GM19324 (cell line): ENCODE measurements around the gene PTPA.
A peak's percentile ranks its signal among the peaks of the same experiment; 100 is the strongest.

Experiments
- ATAC-seq: cut with Tn5 transposase; IDR thresholded peaks from one replicate; pipeline ENCODE4 v1.9.1; 2021; ENCODE audit warnings: mild to moderate bottlenecking, moderate library complexity; ENCODE audit not compliant: unreplicated experiment, low FRiP score

The PTPA gene

GRCh38 chr9:129136446-129137035 is 25.3 kb downstream of the PTPA start:
- ATAC-seq, result no peak

- no peak for ATAC-seq
These were observed 26.3 kb downstream of the PTPA start for GRCh38 chr9:129137292-129138143.

DNA sequence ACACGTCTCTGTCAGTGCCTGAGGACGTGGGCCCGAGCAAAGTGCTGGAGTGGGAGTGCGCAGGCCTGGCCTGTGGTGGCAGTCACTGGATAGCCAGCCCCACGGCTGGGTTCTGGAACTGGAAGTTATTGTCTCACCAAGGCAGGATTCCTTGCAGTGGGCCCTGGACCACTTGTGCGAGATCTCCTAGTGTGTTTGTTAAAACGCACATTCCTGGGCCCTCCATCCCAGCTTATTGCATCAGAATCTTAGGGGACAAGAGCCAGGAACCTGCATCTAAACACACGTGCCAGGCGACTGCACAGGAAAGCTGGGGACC is 26.9 kb downstream of the PTPA start:
- ATAC-seq, result no peak

DNA sequence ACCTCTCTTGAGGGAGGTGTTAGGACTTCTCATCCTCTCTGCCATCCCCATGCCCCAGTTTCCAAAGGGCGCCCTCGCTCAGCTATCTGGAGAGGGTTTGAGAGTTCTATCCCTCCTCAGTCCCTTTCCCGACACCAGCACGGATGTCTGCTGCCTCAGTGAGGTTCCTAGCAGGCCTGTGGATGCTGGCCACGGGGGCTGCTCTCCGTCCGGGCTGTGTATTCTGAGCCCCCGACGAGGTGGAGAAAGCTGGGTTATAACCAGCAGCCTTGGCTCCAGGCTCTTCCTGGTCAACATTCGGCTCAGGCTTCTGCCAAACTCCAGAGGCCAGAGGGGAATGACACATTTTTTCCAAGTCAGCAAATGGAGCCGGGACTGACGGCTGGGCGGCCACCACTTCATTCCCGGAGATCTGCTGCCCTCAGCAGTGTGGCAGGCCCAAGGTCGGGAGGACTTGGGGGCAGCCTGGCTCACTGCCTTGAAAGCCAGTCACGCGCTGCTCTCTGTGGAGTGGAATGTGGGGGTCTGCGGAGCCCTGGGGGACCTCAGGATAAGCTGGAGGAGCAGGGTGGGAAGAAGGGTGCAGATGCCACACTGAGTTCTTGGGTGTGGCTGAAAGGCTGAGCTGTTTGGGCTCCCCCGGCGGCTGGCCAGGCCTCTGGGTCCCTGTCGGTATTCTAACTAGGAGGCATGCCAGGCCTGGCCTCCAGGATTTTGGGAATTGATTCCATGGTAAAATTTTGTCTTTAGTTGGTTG is 27.4 kb downstream of the PTPA start:
- no peak for ATAC-seq

- no peak for ATAC-seq
These were observed 28.2 kb downstream of the PTPA start for GRCh38 chr9:129139233-129139992.

GRCh38 chr9:129139993-129140396 is 28.8 kb downstream of the PTPA start:
- peak; percentile 47 for ATAC-seq

- peak; percentile 23 for ATAC-seq
These were observed 29.3 kb downstream of the PTPA start for GRCh38 chr9:129140397-129141065.

- no peak for ATAC-seq
These were observed 30.1 kb downstream of the PTPA start for GRCh38 chr9:129141066-129142041.

- ATAC-seq, result no peak
These were observed 31.1 kb downstream of the PTPA start for GRCh38 chr9:129142138-129142935.

DNA sequence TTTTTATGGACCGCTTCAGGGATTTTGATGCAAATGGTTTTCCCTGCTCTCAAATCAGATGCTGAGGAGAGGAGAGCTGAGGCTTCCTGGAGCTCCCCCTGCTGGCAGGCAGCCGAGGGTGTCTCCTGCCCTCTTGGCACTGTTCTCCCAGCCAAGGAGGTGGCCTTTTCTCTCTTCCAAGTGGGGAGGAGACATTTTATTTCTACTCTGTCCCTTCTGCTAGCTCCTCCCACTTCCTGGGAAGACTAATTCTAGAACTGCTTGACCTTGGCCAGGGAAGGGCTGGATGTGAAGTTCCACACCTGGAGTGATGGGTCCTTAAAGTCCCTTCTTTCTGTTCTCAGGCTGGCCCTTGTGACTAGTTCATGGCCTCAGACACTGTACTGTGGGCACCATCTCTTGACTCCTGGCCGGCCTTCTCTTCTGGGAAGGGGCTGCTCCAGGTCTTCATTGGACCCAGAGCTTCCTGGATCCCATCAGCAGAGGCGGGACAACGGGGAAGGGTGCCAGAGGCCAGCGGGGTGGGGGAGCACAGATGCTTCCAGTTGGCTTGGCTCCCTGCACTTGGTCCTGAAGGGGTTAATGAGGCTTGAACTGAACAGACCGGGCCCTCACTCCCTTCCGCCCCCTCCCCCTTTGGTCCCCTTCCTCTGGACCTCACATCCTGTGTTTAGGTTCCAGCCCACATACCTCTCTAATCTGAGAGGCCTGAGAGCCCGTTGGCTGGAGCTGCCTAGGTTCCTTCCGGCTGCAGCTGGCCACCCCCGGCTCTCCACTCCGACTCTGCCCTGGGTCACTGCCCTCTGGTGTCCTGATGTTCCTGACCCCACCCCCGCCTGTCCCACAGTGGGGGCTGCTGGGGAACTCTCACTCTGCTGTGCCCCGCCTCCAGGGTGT is 32.1 kb downstream of the PTPA start:
- ATAC-seq, result no peak

- ATAC-seq, result no peak
These were observed 34.1 kb downstream of the PTPA start for GRCh38 chr9:129145316-129145715.

DNA sequence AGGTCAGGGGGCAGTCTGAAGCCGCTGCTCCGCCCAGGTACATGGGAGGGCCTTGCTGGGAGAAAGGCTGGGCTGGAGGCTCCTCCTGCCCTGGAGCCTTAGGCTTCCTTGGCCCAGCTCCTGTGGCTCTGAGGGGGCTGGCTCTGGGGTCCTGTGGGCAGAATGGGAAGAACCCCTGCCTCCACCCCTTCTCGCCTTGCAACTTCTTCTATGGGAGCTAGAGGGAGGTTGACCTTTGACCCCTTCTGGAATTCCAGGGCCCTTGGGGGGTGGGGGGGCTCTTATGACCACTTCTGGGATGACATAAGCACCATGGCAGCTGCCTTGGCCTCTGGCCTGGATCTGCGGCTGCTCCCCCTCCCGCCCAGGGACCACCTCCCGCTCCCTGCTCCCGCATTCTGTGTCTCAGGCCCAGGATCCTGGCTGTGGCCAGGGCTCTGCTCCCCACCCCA is 34.7 kb downstream of the PTPA start:
- ATAC-seq, result no peak

- ATAC-seq, result no peak
These were observed 35.3 kb downstream of the PTPA start for GRCh38 chr9:129146441-129146941.

DNA sequence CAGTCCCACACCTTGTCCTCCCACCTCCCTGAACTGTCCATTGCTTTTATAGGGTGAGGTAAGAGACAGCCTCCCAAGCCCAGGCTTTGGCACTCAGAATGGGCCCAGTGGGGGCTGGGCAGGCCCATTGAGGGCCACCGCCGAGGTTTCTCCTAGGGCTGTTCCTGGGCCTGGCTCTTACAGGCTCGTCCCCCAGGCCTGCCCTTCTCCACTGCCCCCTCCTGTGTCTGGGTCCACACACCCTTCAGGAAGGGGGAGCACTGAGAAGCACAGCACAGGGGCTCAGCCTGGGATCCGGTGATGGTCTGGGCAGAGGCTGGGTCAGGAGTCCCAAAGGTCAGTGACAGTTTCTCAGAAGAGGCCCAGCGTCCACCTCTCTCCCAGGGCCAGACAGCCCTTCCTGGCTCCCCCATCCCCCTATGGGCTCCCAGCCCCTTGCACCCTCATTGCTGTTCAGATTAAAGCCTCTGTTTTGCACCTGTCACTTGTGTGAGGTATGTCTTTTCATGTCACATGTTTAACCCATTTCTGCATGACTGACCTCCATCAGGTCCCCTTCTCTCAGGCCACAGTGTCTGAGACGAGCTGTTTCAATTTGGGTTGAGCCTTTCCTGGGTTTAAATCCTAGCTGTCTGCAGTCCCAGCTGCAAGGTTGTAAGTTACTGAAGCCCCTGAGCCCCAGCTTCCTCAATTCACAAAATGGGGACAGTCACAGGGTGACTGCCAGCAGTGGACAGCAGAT is 37.4 kb downstream of the PTPA start:
- no peak for ATAC-seq

DNA sequence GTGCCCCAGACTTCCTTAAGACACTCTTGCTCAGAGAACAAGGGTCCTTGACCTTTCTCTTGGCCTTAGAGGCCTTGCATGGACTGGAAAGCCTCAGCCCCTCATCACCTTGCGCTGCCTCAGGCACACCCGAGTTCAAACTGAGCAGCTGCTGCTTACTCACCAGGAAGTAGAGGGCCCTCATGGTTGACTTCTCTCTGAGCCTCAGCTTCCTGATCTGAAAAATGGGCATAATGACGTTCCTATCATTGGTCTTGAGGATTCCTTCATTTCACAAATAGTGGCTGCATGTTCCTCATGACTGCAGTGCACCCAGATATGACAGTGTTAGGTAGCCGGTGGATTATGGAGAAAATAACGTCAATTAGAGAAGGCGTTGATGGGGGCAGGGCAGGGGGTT is 38.2 kb downstream of the PTPA start:
- ATAC-seq, result no peak

- ATAC-seq, result no peak
These were observed 38.9 kb downstream of the PTPA start for GRCh38 chr9:129150122-129150521.
